ENCODE measurements around the gene TBCA.

The TBCA gene

GRCh38 chr5:77795268-77795667, 19.1 kb upstream of the TBCA start:
- Histone ChIP-seq H4K20me1 (ENCODE audit: insufficient read depth) (no peaks in the 10 kb centered on the region), H3K79me2 (ENCODE audit: insufficient read depth, low read depth) (no peaks in the 10 kb centered on the region), H3K36me3 (ENCODE audit: insufficient read depth) (no peaks in the 10 kb centered on the region), H3K9ac (no peak overlapping the region), H3K4me3 (IDR thresholded peaks at IDR 0.05; ENCODE audit: insufficient read depth, low read depth, low read length) (no peak overlapping the region), H3K27me3 (ENCODE audit: insufficient read depth, low read depth) (no peaks in the 10 kb centered on the region), H3K4me2 (no peak overlapping the region), H3K4me1 (ENCODE audit: low read depth, poor library complexity, severe bottlenecking) (no peaks in the 10 kb centered on the region), H2AFZ (ENCODE audit: low read depth) (no peak overlapping the region), H3K27ac (no peak overlapping the region)
- TF ChIP-seq CTCF (conservative IDR thresholded peaks at IDR 0.05; ENCODE audit: low read depth, low read length), result no peak

GRCh38 chr5:77791926-77792325, 15.8 kb upstream of the TBCA start:
- TF ChIP-seq CTCF (conservative IDR thresholded peaks at IDR 0.05; ENCODE audit: low read depth, low read length), result no peak
- no peak overlapping the region for H2AFZ ChIP-seq (ENCODE audit: low read depth)
- H3K9ac ChIP-seq, result no peak overlapping the region
- H3K4me1 ChIP-seq (ENCODE audit: low read depth, poor library complexity, severe bottlenecking), result no peaks in the 10 kb centered on the region
- no peak overlapping the region for H3K27ac ChIP-seq
- H3K36me3 ChIP-seq (ENCODE audit: insufficient read depth), result no peaks in the 10 kb centered on the region
- no peaks in the 10 kb centered on the region for H3K27me3 ChIP-seq (ENCODE audit: insufficient read depth, low read depth)
- H3K4me2 ChIP-seq, result no peak overlapping the region
- H3K79me2 ChIP-seq (ENCODE audit: insufficient read depth, low read depth), result no peaks in the 10 kb centered on the region
- no peak overlapping the region for H3K4me3 ChIP-seq (IDR thresholded peaks at IDR 0.05; ENCODE audit: insufficient read depth, low read depth, low read length)
- H4K20me1 ChIP-seq (ENCODE audit: insufficient read depth), result no peaks in the 10 kb centered on the region

- Histone ChIP-seq H3K4me1 (ENCODE audit: low read depth, poor library complexity, severe bottlenecking) (no peaks in the 10 kb centered on the region), H3K4me2 (no peak overlapping the region), H3K4me3 (IDR thresholded peaks at IDR 0.05; ENCODE audit: insufficient read depth, low read depth, low read length) (no peak overlapping the region), H2AFZ (ENCODE audit: low read depth) (no peak overlapping the region), H3K27me3 (ENCODE audit: insufficient read depth, low read depth) (no peaks in the 10 kb centered on the region), H3K79me2 (ENCODE audit: insufficient read depth, low read depth) (no peaks in the 10 kb centered on the region), H3K27ac (no peak overlapping the region), H4K20me1 (ENCODE audit: insufficient read depth) (no peaks in the 10 kb centered on the region), H3K36me3 (ENCODE audit: insufficient read depth) (no peaks in the 10 kb centered on the region), H3K9ac (no peak overlapping the region)
- no peak for TF ChIP-seq CTCF (conservative IDR thresholded peaks at IDR 0.05; ENCODE audit: low read depth, low read length)
These were observed 15.2 kb upstream of the TBCA start for GRCh38 chr5:77791356-77791755.

- no peak overlapping the region for H3K4me3 ChIP-seq (IDR thresholded peaks at IDR 0.05; ENCODE audit: insufficient read depth, low read depth, low read length)
- H3K27me3 ChIP-seq (ENCODE audit: insufficient read depth, low read depth), result no peaks in the 10 kb centered on the region
- H3K79me2 ChIP-seq (ENCODE audit: insufficient read depth, low read depth), result no peaks in the 10 kb centered on the region
- no peak overlapping the region for H3K4me2 ChIP-seq
- H4K20me1 ChIP-seq (ENCODE audit: insufficient read depth), result no peaks in the 10 kb centered on the region
- H3K4me1 ChIP-seq (ENCODE audit: low read depth, poor library complexity, severe bottlenecking), result no peaks in the 10 kb centered on the region
- no peak for TF ChIP-seq CTCF (conservative IDR thresholded peaks at IDR 0.05; ENCODE audit: low read depth, low read length)
- H3K9ac ChIP-seq, result no peak overlapping the region
- no peak overlapping the region for H2AFZ ChIP-seq (ENCODE audit: low read depth)
- no peaks in the 10 kb centered on the region for H3K36me3 ChIP-seq (ENCODE audit: insufficient read depth)
- H3K27ac ChIP-seq, result no peak overlapping the region
These were observed 9.1 kb upstream of the TBCA start for GRCh38 chr5:77785229-77785628.

- no peak overlapping the region for H3K4me3 ChIP-seq (IDR thresholded peaks at IDR 0.05; ENCODE audit: insufficient read depth, low read depth, low read length)
- H3K36me3 ChIP-seq (ENCODE audit: insufficient read depth), result no peaks in the 10 kb centered on the region
- no peak overlapping the region for H3K27ac ChIP-seq
- H3K27me3 ChIP-seq (ENCODE audit: insufficient read depth, low read depth), result no peaks in the 10 kb centered on the region
- TF ChIP-seq CTCF (conservative IDR thresholded peaks at IDR 0.05; ENCODE audit: low read depth, low read length), result no peak
- H2AFZ ChIP-seq (ENCODE audit: low read depth), result no peak overlapping the region
- no peaks in the 10 kb centered on the region for H3K4me1 ChIP-seq (ENCODE audit: low read depth, poor library complexity, severe bottlenecking)
- H3K9ac ChIP-seq, result no peak overlapping the region
- no peaks in the 10 kb centered on the region for H3K79me2 ChIP-seq (ENCODE audit: insufficient read depth, low read depth)
- H3K4me2 ChIP-seq, result no peak overlapping the region
- no peaks in the 10 kb centered on the region for H4K20me1 ChIP-seq (ENCODE audit: insufficient read depth)
These were observed 8.6 kb upstream of the TBCA start for GRCh38 chr5:77784735-77785134.
